Measurements from ENCODE around the gene ZNF775.

Gene ZNF775

DNA sequence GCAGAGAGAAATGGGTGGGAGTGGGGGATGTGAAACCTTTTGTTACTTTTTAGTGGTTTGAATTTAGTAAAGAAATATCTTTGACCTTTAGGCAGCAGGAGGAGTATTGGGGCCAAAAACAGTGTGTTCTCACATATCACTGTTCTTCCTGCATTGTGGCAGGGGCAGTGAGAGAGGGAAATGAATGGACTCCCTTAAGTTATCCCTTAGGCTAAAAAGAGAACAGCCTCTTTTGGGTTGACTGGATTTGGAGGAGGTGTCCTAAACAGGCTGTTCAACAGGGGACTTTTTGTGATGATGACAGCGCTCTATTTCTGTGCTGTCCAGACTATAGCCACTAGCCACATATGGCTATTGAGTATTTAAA is 22.3 kb downstream of the ZNF775 start:
- DNase-seq (ENCODE audit: low read depth): no peak

DNA sequence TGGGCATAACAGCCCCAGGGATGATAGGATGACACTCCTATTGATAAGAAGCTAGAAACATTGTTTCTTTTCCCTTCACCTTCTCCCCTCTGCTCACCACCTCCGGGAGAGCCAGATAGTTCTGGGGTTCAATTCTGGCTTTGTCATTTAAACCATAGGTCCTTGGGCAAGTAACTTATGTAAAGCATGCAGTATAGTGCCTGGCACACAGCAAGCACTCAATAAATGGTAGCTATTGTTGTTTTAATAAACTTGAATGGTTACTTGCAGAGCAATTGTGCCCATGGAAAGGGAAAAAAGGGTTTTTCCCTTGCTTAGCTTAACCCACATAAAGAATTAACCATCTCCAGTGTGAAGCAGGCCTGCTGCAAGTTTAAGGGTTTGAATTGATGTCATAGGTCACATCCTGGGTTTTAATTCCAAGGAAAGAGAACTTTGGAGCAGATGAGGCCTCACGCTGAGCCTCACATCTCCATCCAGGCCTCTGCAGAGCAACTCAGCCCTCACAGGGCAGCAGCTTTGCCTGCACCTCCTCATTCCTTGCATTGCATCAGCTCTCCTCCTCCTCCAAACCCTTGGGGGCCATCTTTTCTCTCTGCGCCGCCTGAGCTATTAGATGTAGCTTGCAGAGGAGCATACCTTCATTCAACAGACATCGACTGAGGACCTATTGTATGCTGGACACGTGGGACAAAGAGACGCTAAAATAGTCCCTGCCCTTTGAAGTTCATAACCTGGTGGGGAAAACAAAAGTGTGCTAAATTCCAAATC is 22.9 kb downstream of the ZNF775 start:
- no peak for DNase-seq (ENCODE audit: low read depth)

DNA sequence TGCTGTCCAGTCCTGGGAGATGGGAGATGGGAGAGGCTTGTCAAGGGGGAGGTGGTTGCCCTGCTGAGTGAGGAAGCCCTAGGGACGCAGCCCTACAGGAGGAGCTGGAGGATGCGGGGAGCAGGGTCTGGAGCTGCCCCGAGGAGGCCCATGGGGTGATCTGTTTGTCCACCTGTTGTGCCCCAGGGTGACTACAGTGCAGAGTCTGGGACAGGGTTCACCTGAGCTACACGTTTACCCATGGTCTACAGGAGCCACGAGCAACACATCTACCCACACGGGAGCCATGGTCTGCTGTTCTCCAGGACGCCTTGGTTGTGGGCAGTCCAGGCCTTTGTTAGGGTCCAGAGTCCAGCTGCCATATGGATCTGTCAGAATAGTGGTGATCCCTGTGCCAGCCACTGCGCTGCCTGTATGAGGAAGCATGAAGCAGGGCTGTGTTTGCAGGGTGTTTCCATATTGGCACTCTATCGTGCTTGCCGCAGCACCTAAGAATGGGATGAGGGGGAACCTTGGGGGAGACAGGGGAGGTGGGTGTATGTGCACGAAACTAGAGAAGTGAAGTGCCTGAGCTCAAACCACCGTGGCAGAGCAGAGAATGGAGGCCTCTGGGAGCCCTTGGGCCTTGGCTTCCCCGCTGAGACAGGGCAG is 23.7 kb downstream of the ZNF775 start:
- DNase-seq (ENCODE audit: low read depth): no peak

DNA sequence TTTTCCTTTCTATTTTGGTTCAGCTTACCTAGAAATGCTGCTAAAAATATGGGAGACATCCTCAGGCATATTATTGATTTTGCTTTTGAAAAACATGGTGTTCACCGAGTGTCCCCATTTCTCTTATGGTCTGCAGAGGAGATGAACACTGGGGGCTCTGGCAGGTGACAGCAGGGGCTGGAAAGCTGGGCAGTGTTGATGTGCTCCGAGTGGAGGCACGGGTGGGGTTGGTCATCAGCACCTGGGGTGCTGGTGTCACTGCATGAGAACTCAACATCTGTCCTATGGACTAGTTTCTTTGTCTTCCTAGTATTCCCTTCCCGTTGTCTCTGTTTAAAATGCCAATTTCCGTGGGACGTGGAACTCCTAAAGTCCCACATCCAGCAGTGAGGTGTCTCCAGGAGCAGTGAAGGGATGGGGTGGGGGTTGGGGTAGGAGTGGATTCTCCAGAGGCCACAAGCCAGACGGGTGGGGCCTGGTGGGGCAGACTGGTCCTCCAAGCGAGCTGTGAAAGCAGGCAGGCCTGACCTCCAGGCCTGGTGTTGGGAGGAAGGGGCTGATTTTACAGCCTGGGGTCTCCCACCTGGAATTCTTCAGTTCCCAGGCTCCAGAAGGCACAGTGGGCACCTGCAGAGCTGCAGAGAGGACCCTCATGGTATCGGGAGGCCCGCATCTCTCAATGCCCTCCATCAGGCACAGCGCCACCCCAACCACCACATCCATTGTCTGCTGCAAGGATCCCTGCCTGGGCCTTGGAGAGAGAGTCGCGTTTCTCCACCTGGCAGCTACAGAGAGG is 24.4 kb downstream of the ZNF775 start:
- DNase-seq (ENCODE audit: low read depth): no peak

DNA sequence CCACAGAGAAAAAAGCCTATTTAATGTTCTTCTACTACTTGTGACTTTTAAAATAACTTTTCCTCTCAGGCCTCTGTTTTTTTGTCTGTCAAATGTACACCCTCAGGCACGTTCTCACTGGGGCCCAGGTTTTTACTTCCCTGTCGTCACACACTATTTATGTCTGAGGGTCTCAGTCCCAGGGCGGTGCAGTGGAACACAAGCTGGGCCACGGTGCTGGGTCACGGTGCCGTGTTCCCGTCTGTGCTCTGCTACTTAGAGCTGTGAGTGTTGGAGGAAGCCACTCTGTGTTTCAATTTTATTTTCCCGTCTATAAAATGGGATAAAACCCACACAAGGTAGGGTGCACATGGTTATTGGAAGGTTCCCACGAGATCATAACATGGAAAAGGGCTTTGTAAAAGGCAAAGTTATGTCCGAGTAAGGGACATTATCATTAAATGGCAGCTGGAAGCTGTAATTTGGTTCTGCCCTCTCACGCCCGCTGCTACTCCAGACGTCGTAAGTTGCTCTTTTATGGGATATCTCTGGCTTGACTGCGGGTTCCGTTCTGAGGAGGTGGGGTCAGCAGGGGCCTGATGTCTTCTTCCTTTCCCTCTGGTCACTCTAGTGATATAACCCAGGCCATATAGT is 25.2 kb downstream of the ZNF775 start:
- no peak for DNase-seq (ENCODE audit: low read depth)

DNA sequence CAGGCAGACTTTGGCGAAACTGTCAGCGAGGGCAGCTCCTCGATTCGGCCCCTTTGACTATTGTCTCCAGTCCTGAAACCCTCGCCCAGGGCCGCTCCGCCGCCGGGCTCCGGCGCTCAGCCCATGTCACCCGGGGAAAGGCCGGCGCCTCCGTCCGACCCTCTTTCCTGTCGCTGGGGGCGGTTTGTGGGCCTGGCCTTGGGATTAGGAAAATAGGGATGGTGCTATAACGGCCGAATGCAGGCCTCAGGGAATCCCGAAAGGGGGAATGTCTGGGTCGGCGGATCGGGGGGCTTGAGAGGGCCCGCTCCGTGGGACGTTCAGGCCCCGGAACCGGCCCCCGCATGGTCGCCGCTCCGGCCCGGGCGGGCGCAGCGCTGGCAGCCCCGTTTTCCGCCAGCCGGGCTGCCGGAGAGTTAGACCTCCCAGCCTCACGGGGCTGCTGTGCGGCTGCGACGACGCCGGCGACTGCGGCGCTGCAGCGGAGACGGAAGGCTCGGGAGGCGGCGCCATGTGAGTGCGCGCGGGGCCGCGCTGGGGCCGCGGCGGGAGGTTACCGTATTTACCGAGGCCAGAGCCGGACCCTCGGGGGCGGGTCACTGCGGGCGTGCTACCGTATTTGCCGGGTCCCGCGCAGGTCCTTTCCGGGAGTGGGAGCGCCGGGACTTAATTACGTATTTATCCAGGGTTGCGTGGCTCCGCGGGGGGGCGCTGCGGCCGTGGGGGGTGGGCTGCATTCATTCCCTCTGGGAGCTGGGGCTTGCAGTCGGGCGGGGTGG is 25.9 kb downstream of the ZNF775 start:
- DNase-seq (ENCODE audit: low read depth): peak; percentile 66

DNA sequence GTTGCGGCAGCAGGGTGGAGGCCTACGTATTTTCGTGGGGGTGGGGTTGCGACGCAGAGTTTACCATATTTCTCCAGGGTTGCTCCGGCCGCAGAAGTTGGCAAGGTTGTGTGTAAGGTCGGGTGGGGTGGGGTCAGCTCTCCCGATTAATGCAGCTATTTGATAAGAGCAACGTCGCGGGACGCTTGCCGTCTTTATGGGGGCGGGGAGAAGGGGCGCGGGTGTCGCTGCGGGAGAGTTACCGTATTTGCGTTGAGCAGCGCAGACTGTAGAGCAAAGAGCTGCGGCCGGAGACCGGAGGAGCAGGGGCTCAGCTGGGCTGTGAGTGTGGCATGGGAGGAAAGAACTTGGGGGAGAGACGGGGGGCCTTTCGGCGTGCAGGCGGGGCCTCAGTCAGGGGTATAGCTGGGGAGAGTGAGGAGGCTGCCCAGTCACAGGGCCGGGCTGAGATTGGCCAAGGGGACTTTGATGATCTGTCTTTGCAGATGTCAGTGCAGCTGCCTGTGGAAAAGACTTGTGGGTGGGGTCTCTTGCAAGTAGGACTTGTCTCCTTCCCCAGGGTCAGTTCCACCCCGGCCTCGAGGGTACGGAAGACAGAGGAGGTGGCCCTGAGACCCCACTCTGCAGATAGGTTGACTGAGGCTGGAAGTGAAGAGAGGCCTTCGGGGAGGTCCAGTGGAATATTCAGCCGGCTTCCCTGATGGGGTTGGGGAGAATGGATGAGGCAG is 26.6 kb downstream of the ZNF775 start:
- DNase-seq (ENCODE audit: low read depth): no peak

DNA sequence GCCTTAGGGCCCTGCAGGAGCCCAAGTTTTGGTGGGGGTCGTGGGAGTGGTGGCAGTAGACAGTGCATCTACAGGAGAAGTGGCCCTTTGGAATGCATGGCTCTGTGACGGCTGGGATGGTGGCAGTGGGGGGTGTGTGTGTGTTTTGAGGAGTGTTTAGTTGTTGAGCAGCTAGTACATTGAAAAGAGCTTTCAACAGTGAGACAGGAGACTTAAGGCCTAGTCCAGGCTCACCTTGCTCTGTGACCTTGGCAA is 27.1 kb downstream of the ZNF775 start:
- DNase-seq (ENCODE audit: low read depth): no peak

DNA sequence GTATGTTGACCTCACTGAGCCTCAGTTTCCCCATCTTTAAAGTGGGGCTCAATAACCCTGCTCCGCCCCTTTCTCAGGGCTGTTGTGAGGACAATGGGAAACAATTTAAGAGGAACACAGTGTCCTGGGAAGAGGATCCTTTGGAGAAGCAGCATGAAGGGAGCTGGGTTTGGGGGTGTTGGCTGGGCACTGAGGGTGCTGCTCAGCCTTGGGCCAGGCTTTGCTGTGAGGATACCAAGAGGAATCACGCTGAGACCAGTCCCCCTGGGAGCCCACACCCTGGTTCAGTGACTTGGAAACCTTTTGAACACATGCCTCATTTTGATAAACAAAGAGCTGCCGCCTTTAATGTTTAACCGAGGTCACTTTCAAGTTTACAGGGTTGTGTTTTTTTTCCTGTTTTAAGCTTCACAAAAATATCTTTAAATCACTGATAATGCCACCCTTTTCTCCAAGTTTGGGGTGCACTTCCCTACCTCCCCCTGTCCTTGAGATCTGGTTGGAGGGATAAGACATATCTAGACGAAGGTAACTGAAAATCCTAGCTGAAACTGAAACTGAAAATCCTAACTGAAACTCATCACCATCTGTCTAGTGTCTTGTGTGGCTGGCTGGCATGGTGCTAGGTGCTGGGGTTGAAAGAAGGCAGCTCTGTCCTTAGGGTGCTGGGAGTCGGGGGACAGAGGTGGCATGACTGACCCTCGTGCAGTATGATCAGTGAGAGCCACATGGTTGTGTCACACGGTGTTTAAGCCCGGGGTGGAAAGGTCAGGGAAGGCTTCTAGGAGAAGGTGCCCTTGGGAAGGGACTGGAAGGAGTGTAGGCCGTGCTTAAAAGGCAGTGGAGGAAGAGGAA is 27.7 kb downstream of the ZNF775 start:
- DNase-seq (ENCODE audit: low read depth): no peak

DNA sequence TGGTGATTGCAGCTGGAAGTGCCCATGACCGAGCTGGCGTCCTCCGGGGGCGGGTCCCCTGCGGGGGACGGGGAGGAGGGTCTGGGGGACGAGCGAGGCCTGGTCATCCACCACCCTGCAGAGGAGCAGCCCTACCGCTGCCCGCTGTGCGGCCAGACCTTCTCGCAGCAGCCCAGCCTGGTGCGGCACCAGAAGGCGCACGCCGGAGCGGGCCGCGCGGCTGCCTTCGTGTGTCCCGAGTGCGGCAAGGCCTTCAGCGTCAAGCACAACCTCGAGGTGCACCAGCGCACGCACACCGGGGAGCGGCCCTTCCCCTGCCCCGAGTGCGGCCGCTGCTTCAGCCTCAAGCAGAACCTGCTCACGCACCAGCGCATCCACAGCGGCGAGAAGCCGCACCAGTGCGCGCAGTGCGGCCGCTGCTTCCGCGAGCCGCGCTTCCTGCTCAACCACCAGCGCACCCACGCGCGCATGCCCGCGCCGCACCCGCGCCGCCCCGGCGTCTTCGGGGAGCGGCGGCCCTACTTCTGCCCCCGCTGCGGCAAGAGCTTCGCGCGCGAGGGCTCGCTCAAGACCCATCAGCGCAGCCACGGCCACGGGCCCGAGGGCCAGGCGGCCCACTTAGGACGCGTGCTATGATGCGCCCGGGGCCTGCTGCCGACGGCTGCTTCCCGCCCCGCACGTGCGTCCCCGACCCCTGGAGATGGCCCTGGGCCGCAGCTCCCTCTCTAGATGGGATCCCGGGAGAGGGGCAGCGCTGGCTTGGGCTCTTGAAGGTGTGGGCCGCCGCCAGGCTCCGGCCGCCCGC is 28.7 kb downstream of the ZNF775 start:
- DNase-seq (ENCODE audit: low read depth): no peak

DNA sequence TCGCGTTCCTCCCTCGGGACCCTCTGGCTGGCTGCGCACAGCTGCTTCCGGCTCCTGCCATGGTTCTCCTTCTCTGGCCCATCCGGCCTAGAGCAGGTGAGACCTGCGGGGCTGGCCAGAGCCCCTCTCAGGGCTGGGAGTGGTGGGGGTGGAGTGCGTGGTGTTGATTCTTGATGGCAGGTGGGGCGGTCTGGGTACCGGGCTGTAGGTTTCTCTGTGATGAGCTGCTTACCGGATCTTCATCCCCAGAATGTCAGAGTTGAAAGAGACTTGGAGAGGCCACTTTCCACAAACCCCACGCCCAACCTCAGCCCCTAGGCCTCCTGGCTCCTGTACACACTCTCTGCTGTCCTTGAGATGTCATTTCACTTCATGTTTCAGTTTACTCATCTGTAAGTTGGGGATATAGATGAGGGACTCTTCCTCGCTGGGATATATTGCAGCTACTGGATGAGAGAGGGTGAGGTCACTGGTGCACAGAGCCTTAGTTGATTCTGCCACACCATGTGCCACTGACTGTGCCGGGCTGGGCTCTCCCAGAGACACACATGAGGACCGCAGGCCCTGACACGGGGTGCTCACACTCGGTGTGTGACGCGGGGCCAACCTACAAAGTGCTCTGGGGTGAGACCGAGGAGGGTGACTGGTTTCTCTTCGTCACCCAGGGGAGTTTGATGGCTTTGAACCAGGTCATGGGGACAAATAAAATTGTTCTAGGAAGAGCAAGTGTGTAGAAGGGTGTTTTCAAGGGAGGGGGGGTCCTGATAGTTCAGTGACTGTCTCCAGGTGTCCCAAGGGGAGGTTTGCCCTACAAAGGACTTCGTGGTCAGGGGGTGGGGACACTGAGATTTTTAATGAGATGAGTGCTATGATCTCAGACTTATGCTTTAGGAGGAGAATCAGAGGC is 29.5 kb downstream of the ZNF775 start:
- DNase-seq (ENCODE audit: low read depth): no peak

DNA sequence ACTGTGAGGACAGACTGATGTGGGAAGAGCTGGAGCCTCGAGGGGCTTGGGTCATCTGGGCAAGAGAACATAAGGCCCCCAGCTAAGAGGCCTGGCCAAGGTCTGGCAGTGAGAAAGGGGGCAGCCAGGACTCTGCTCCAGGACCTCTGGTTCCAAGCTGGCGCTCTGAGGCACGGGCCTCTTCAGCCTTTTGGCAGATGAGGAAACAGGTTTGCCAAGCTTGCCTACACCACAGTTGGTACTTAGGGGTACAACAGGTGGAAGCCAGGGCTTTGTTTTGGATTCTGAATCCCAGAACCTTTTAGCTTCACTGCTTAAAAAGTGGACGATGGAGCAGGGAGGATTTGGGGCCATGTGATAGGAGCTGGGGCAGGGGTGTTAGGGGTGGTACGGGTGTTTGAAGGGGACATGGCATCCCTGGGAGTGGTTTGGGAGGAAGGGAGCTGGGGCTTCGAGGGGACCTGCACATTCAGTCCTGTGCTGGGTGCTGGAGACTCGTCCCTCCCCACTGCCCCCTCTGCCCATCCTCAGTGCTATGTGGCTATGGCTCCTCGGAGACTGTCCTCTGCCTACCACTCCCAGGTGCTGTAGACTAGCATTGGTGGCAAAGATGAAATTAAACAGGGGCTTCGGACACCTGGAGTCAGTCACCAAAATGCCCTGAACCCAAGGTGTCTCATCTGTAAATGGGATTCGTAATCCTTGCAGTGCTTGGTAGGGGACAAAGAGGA is 30.3 kb downstream of the ZNF775 start:
- DNase-seq (ENCODE audit: low read depth): no peak

DNA sequence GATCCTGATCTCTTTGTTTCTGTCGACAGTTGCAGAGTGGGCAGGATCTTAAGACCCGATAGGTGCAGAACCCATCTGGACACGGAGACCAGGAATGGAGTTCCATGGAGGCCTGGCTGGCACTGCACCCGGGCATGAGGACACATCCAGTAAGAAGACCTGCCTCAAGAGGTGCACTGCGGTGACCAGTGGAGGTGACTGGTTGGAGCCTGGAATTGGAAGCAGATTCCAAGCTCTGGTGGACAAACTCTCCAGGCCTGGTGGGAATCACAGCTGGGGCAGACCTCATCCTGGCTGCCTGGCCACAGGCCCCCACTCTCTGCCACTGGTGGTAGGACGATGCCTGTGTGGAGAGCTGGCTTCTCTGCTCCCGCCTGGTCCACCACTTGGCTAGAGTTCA is 31.0 kb downstream of the ZNF775 start:
- DNase-seq (ENCODE audit: low read depth): no peak

DNA sequence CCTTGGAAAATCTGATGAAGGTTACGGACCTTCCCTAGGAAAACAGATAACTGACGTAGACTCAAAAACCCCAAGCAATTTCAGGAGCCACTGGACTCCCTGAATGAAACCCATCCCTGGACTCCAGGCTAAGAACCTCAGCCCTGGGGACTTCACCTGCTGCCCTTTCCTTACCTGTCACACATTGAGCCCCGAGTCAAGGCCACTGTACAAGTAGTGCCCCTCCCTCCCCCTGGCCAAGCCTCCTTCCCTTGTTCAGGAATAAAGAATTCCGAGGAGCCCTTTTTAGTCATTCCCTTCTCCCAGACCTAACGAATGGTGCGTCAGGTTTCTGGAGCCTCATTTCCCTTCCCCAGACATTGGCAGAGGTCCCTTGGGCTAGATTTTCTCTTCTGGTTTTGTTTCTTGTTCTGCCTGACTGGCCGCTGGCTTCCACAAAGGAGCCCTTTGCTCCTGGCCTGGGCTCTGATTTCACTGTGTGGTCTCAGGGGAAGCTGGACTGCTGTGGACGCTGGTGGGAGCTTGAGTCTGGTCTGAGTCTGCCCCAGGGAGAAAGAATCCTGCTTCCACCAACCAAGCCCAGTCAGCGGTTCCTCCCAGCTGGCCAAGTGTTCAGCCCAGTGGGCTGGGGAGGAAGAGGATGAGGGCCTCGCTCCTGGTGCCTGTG is 31.7 kb downstream of the ZNF775 start:
- DNase-seq (ENCODE audit: low read depth): no peak

DNA sequence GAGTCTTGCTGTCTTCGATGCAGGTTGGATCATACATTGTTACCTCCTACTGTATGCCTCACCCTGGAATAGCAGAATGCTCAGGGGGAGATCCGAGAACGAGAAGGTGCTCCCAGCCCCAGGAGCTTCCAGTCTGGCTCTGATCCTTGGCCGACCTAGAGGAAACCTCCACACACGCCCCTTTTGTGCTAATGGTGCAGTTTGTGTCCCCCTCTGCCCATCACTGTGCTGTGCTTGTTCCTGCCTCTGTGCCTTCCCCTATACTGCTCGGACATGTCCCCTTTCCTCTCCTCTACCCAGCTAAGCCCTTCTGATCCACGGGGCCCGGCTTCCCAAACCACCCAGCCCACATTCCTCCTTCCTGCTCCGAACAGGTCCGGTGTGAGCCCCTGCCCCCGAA is 32.5 kb downstream of the ZNF775 start:
- no peak for DNase-seq (ENCODE audit: low read depth)

DNA sequence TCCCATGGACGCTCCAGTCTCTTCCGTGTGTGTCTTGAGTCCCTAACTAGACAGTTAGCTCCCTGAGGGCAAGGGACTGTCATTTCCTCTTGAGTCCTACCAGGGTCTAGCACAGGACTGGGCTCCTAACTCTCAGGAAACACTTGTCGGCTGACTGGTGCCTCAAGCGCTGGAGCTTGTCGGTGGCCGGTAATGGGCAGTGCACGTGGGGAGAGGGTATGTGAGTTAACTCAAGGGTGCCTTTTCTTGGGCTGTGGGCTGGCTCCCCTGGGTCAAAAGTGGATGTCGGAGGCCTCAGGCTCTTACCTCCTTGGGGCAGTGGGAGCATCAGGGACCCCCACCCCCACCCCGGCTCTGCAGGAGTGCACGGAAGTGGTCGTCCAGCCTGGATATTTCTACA is 32.9 kb downstream of the ZNF775 start:
- no peak for DNase-seq (ENCODE audit: low read depth)
